Measurements from ENCODE around the gene FGGY.
"Not testable (repeated sequence)": the region's sequence is repeated elsewhere in the genome, so short reads cannot be mapped to it uniquely, and the experiment has no call there.

GRCh38 chr1:59558580-59558979, 261.7 kb downstream of the FGGY start:
- TF ChIP-seq CTCF (conservative IDR thresholded peaks at IDR 0.05); EZH2 (IDR thresholded peaks at IDR 0.05; ENCODE audit: low read depth): not testable (repeated sequence)
